Measurements from ENCODE around the gene PSMB4.
A peak's percentile ranks its signal among the peaks of the same experiment; 100 is the strongest.
"Not testable (repeated sequence)": the region's sequence is repeated elsewhere in the genome, so short reads cannot be mapped to it uniquely, and the experiment has no call there.

The PSMB4 gene

GRCh38 chr1:151407304-151407703 is 7.9 kb downstream of the PSMB4 start:
- Histone ChIP-seq H3K36me3 (ENCODE audit: insufficient read depth, low read length) (peaks cover 39% of the 10 kb centered on the region), H3K27ac (ENCODE audit: low read depth, low read length) (no peak overlapping the region), H3K27me3 (ENCODE audit: insufficient read depth, low read length) (no peaks in the 10 kb centered on the region), H3K79me2 (ENCODE audit: control insufficient read depth, insufficient read depth, low read length, unreplicated experiment) (no peaks in the 10 kb centered on the region), H2AFZ (ENCODE audit: low read length, unreplicated experiment) (no peak overlapping the region), H3K4me3 (ENCODE audit: low read depth, low read length) (no peak overlapping the region), H3K4me1 (ENCODE audit: control insufficient read depth, insufficient read depth, low read length, unreplicated experiment) (no peaks in the 10 kb centered on the region)

DNA sequence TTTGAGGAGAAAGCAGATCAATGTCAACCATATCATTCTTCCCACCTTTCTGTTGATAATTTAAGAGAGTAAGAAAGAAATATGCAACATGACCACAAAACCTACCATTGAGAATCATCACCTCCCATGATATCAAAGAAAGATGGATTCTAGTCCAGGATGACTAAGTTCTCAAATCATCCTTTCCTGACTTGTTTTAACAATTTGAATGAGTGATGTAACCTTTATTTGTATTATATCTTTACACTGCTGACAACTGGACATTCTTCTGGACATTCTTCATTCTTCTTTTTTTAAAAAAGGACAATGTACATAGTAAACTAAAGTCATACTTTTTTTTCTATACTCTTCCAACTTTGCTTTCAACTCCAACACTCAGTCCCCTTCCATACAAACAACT is 9.5 kb downstream of the PSMB4 start:
- Histone ChIP-seq H3K27me3 (ENCODE audit: insufficient read depth, low read length) (no peaks in the 10 kb centered on the region), H3K4me3 (ENCODE audit: low read depth, low read length) (no peak overlapping the region), H3K36me3 (ENCODE audit: insufficient read depth, low read length) (peaks cover 36% of the 10 kb centered on the region), H3K4me1 (ENCODE audit: control insufficient read depth, insufficient read depth, low read length, unreplicated experiment) (no peaks in the 10 kb centered on the region), H3K79me2 (ENCODE audit: control insufficient read depth, insufficient read depth, low read length, unreplicated experiment) (no peaks in the 10 kb centered on the region), H3K27ac (ENCODE audit: low read depth, low read length) (no peak overlapping the region), H2AFZ (ENCODE audit: low read length, unreplicated experiment) (no peak overlapping the region)

DNA sequence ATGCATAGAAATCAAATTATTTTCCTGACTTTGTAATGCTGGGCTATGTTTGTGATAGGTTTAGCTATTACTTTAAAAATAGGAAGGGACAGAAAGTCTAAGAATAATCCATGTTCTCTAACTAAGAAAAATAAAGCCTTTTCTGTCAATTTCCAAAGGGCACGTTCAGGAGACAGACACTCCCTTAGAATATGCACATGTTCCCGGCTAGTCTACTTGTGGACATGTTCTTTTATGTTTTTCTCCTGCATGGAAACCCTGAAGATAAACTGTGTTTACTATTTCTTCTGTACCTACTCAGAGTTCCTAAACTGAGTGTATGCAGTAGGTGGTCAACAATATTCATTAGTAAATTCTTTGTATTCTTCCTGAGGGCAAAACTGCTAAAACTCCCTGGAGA is 12.5 kb downstream of the PSMB4 start:
- no peak overlapping the region for H2AFZ ChIP-seq (ENCODE audit: low read length, unreplicated experiment)
- peaks cover 32% of the 10 kb centered on the region for H3K36me3 ChIP-seq (ENCODE audit: insufficient read depth, low read length)
- no peaks in the 10 kb centered on the region for H3K79me2 ChIP-seq (ENCODE audit: control insufficient read depth, insufficient read depth, low read length, unreplicated experiment)
- H3K4me3 ChIP-seq (ENCODE audit: low read depth, low read length), result no peak overlapping the region
- no peaks in the 10 kb centered on the region for H3K27me3 ChIP-seq (ENCODE audit: insufficient read depth, low read length)
- no peaks in the 10 kb centered on the region for H3K4me1 ChIP-seq (ENCODE audit: control insufficient read depth, insufficient read depth, low read length, unreplicated experiment)
- no peak overlapping the region for H3K27ac ChIP-seq (ENCODE audit: low read depth, low read length)

DNA sequence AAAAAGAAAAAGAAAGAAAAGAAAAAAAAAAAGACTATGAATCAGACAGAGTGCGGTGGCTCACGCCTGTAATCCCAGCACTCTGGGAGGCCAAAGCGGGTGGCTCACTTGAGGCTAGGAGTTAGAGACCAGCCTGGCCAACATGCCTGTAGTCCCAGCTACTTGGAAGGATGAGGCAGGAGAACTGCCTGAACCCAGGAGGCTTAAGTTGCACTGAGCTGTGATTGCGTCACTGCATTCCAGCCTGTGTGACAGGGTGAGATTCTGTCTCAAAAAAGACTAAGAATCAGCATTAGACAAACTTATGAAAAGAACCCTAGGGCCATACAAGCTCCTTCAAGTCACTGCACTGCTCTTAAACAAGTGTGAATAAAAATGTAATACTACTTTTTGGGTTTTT is 16.9 kb downstream of the PSMB4 start:
- Histone ChIP-seq H3K27ac (ENCODE audit: low read depth, low read length) (no peak overlapping the region), H3K27me3 (ENCODE audit: insufficient read depth, low read length) (no peaks in the 10 kb centered on the region), H3K36me3 (ENCODE audit: insufficient read depth, low read length) (peaks cover 15% of the 10 kb centered on the region; the same call in 1 of the 2 replicates), H3K4me1 (ENCODE audit: control insufficient read depth, insufficient read depth, low read length, unreplicated experiment) (no peaks in the 10 kb centered on the region), H3K4me3 (ENCODE audit: low read depth, low read length) (no peak overlapping the region), H2AFZ (ENCODE audit: low read length, unreplicated experiment) (no peak overlapping the region), H3K79me2 (ENCODE audit: control insufficient read depth, insufficient read depth, low read length, unreplicated experiment) (no peaks in the 10 kb centered on the region)

GRCh38 chr1:151418081-151418480 is 18.7 kb downstream of the PSMB4 start:
- Histone ChIP-seq H2AFZ (ENCODE audit: low read length, unreplicated experiment) (no peak overlapping the region), H3K36me3 (ENCODE audit: insufficient read depth, low read length) (peaks cover 11% of the 10 kb centered on the region), H3K79me2 (ENCODE audit: control insufficient read depth, insufficient read depth, low read length, unreplicated experiment) (no peaks in the 10 kb centered on the region), H3K4me1 (ENCODE audit: control insufficient read depth, insufficient read depth, low read length, unreplicated experiment) (no peaks in the 10 kb centered on the region), H3K27ac (ENCODE audit: low read depth, low read length) (no peak overlapping the region), H3K27me3 (ENCODE audit: insufficient read depth, low read length) (no peaks in the 10 kb centered on the region), H3K4me3 (ENCODE audit: low read depth, low read length) (no peak overlapping the region)

DNA sequence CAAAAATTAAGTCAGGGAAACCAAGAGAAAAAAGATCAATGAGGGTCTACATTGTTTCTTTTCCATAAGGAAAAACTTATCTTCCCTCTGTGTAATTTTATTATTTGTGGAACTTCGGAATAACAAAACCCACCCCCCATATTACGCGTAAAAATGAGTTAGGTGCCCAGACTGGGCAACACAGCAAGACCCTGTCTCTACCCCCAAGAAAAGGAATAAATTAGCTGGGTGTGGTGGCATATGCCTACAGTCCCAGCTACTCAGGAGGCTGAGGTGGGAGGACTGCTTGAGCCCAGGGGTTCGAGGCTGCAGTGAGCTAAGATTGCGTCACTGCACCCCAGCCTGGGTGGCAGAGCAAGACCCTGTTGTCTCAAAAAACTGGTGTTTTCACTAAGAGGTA is 20.4 kb downstream of the PSMB4 start:
- H3K27ac ChIP-seq (ENCODE audit: low read depth, low read length), result no peak overlapping the region
- no peaks in the 10 kb centered on the region for H3K79me2 ChIP-seq (ENCODE audit: control insufficient read depth, insufficient read depth, low read length, unreplicated experiment)
- H2AFZ ChIP-seq (ENCODE audit: low read length, unreplicated experiment), result no peak overlapping the region
- no peaks in the 10 kb centered on the region for H3K4me1 ChIP-seq (ENCODE audit: control insufficient read depth, insufficient read depth, low read length, unreplicated experiment)
- no peaks in the 10 kb centered on the region for H3K27me3 ChIP-seq (ENCODE audit: insufficient read depth, low read length)
- H3K36me3 ChIP-seq (ENCODE audit: insufficient read depth, low read length), result peaks cover 11% of the 10 kb centered on the region
- no peak overlapping the region for H3K4me3 ChIP-seq (ENCODE audit: low read depth, low read length)

GRCh38 chr1:151425103-151425502 is 25.7 kb downstream of the PSMB4 start:
- no peaks in the 10 kb centered on the region for H3K27me3 ChIP-seq (ENCODE audit: insufficient read depth, low read length)
- H3K4me3 ChIP-seq (ENCODE audit: low read depth, low read length), result no peak overlapping the region
- no peak overlapping the region for H2AFZ ChIP-seq (ENCODE audit: low read length, unreplicated experiment)
- no peaks in the 10 kb centered on the region for H3K4me1 ChIP-seq (ENCODE audit: control insufficient read depth, insufficient read depth, low read length, unreplicated experiment)
- H3K79me2 ChIP-seq (ENCODE audit: control insufficient read depth, insufficient read depth, low read length, unreplicated experiment), result peaks cover under 1% of the 10 kb centered on the region
- no peak overlapping the region for H3K27ac ChIP-seq (ENCODE audit: low read depth, low read length)
- peaks cover 41% of the 10 kb centered on the region for H3K36me3 ChIP-seq (ENCODE audit: insufficient read depth, low read length)

GRCh38 chr1:151428068-151428467 is 28.7 kb downstream of the PSMB4 start:
- Histone ChIP-seq H3K36me3 (ENCODE audit: insufficient read depth, low read length) (peaks cover 37% of the 10 kb centered on the region), H2AFZ (ENCODE audit: low read length, unreplicated experiment) (no peak overlapping the region), H3K27me3 (ENCODE audit: insufficient read depth, low read length) (no peaks in the 10 kb centered on the region), H3K27ac (ENCODE audit: low read depth, low read length) (no peak overlapping the region), H3K4me3 (ENCODE audit: low read depth, low read length) (no peak overlapping the region), H3K79me2 (ENCODE audit: control insufficient read depth, insufficient read depth, low read length, unreplicated experiment) (peaks cover 12% of the 10 kb centered on the region), H3K4me1 (ENCODE audit: control insufficient read depth, insufficient read depth, low read length, unreplicated experiment) (no peaks in the 10 kb centered on the region)

DNA sequence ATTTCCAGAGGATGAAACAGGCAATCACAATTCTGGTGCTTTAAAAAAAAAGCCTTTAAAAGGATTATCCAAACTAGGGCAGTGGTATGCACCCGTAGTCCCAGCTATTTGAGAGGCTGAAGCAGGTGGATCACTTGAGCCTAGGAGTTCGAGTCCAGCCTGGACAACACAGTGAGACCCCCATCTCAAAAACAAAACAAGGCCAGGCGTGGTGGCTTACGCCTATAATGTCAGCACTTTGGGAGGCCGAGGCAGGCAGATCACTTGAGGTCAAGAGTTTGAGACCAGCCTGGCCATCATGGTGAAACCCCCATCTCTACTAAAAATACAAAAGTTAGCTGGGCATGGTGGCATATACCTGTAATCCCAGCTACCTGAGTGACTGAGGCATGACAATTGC is 34.5 kb downstream of the PSMB4 start:
- not testable (repeated sequence) for H3K36me3 ChIP-seq (ENCODE audit: insufficient read depth, low read length); H2AFZ ChIP-seq (ENCODE audit: low read length, unreplicated experiment); H3K27ac ChIP-seq (ENCODE audit: low read depth, low read length); H3K4me3 ChIP-seq (ENCODE audit: low read depth, low read length); H3K27me3 ChIP-seq (ENCODE audit: insufficient read depth, low read length)
- Histone ChIP-seq H3K79me2 (ENCODE audit: control insufficient read depth, insufficient read depth, low read length, unreplicated experiment) (peaks cover 50% of the 10 kb centered on the region), H3K4me1 (ENCODE audit: control insufficient read depth, insufficient read depth, low read length, unreplicated experiment) (peaks cover 11% of the 10 kb centered on the region)

DNA sequence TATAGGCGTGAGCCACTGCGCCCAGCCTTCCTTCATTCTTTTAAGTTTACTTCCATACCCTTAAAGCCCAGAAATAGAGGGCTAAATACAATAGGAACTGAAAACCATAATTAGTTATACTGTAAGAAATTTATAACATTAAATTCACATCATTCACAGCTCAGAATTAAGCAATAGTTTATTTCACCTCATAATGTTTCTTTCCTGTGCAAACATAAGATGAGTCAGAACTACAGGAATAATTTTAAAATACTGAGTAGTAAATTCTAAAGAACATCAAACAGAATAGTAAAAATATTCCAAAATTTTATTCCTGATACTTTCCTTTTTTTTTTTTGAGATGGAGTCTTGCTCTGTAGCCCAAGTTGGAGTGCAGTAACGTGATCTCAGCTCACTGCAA is 35.8 kb downstream of the PSMB4 start:
- Histone ChIP-seq H2AFZ (ENCODE audit: low read length, unreplicated experiment) (no peak overlapping the region), H3K4me3 (ENCODE audit: low read depth, low read length) (no peak overlapping the region), H3K27me3 (ENCODE audit: insufficient read depth, low read length) (no peaks in the 10 kb centered on the region), H3K27ac (ENCODE audit: low read depth, low read length) (0 out of 2 replicates have a peak overlapping the region, but pooled peaks have one; percentile 3), H3K36me3 (ENCODE audit: insufficient read depth, low read length) (0 out of 2 replicates have a peak, but pooled peaks cover 2% of the 10 kb centered on the region), H3K4me1 (ENCODE audit: control insufficient read depth, insufficient read depth, low read length, unreplicated experiment) (peaks cover 11% of the 10 kb centered on the region), H3K79me2 (ENCODE audit: control insufficient read depth, insufficient read depth, low read length, unreplicated experiment) (peaks cover 58% of the 10 kb centered on the region)

- Histone ChIP-seq H3K79me2 (ENCODE audit: control insufficient read depth, insufficient read depth, low read length, unreplicated experiment) (peaks cover 68% of the 10 kb centered on the region), H3K27me3 (ENCODE audit: insufficient read depth, low read length) (no peaks in the 10 kb centered on the region), H3K27ac (ENCODE audit: low read depth, low read length) (no peak overlapping the region), H3K36me3 (ENCODE audit: insufficient read depth, low read length) (no peaks in the 10 kb centered on the region), H3K4me3 (ENCODE audit: low read depth, low read length) (no peak overlapping the region), H3K4me1 (ENCODE audit: control insufficient read depth, insufficient read depth, low read length, unreplicated experiment) (peaks cover 11% of the 10 kb centered on the region), H2AFZ (ENCODE audit: low read length, unreplicated experiment) (no peak overlapping the region)
Measured at GRCh38 chr1:151436985-151437384, 37.6 kb downstream of the PSMB4 start.
